ENCODE data around the gene ZNF280C.
"Not testable (repeated sequence)": the region's sequence is repeated elsewhere in the genome, so short reads cannot be mapped to it uniquely, and the experiment has no call there.

The ZNF280C gene

GRCh38 chrX:130268449-130269170 lies at the start of gene ZNF280C:
Gene ZNF280C (minus strand): TSS chrX:130268899. CDS start chrX:130260449, 8,450 bp downstream.
- peak; percentile 76 for DNase-seq (ENCODE audit: low read depth, low spot score)

GRCh38 chrX:130304587-130305368 lies 36.1 kb upstream of the ZNF280C start:
- DNase-seq (ENCODE audit: low read depth, low spot score), result no peak

GRCh38 chrX:130301977-130302376 lies 33.3 kb upstream of the ZNF280C start:
- DNase-seq (ENCODE audit: low read depth, low spot score), result no peak

- no peak for DNase-seq (ENCODE audit: low read depth, low spot score)
Observed at GRCh38 chrX:130301405-130301804, 32.7 kb upstream of the ZNF280C start.

GRCh38 chrX:130300010-130300282 lies 31.2 kb upstream of the ZNF280C start:
- no peak for DNase-seq (ENCODE audit: low read depth, low spot score)

GRCh38 chrX:130299279-130300009 lies 30.7 kb upstream of the ZNF280C start:
- DNase-seq (ENCODE audit: low read depth, low spot score), result no peak

- no peak for DNase-seq (ENCODE audit: low read depth, low spot score)
Observed at GRCh38 chrX:130296743-130297142, 28.0 kb upstream of the ZNF280C start.

- DNase-seq (ENCODE audit: low read depth, low spot score), result no peak
Observed at GRCh38 chrX:130296297-130296678, 27.6 kb upstream of the ZNF280C start.

GRCh38 chrX:130295519-130296296 lies 27.0 kb upstream of the ZNF280C start:
- no peak for DNase-seq (ENCODE audit: low read depth, low spot score)

GRCh38 chrX:130287071-130287770 lies 18.5 kb upstream of the ZNF280C start:
- no peak for DNase-seq (ENCODE audit: low read depth, low spot score)

GRCh38 chrX:130285710-130286109 lies 17.0 kb upstream of the ZNF280C start:
- DNase-seq (ENCODE audit: low read depth, low spot score), result no peak

GRCh38 chrX:130285069-130285620 lies 16.4 kb upstream of the ZNF280C start:
- no peak for DNase-seq (ENCODE audit: low read depth, low spot score)

GRCh38 chrX:130282151-130282550 lies 13.5 kb upstream of the ZNF280C start:
- DNase-seq (ENCODE audit: low read depth, low spot score), result no peak

GRCh38 chrX:130280901-130281300 lies 12.2 kb upstream of the ZNF280C start:
- DNase-seq (ENCODE audit: low read depth, low spot score), result no peak

- not testable (repeated sequence) for DNase-seq (ENCODE audit: low read depth, low spot score)
Observed at GRCh38 chrX:130272253-130272652, 3.6 kb upstream of the ZNF280C start.

GRCh38 chrX:130269391-130269790 lies 692 bp upstream of the ZNF280C start:
- DNase-seq (ENCODE audit: low read depth, low spot score), result not testable (repeated sequence)

- DNase-seq (ENCODE audit: low read depth, low spot score), result no peak
Observed at GRCh38 chrX:130267956-130268448, 697 bp downstream of the ZNF280C start.

GRCh38 chrX:130264573-130264972 lies 4.1 kb downstream of the ZNF280C start:
- no peak for DNase-seq (ENCODE audit: low read depth, low spot score)

GRCh38 chrX:130263016-130263415 lies 5.7 kb downstream of the ZNF280C start:
- no peak for DNase-seq (ENCODE audit: low read depth, low spot score)

GRCh38 chrX:130262231-130262630 lies 6.5 kb downstream of the ZNF280C start:
- DNase-seq (ENCODE audit: low read depth, low spot score), result no peak
